GM23338 (cell line): ENCODE data around the gene PTPRC. TPM values are rescaled to one million over a fixed set of nuclear protein-coding genes. Genes with fewer than 3 reads are reported as not detected.

Source experiments
- ATAC-seq: fragments of 200-7000 bp; cut with Tn5 transposase; 3 replicates; pipeline ENCODE4 v1.9.1; 2020
- DNase-seq: peaks from one replicate; pipeline ENCODE4 v3.0.0-alpha.2; 2015; ENCODE audit warnings: low spot score
- H2AFZ ChIP-seq: fragments of 200-600 bp; sonication (generic); 2 replicates; pipeline ENCODE4 v1.8.0; 2016; ENCODE audit warnings: antibody characterized with exemption, mild to moderate bottlenecking, moderate library complexity
- H3F3A ChIP-seq: fragments of 200-600 bp; sonication (generic); replicated peaks from 2 replicates; pipeline ENCODE4 v1.8.0; 2017; ENCODE audit warnings: antibody characterized with exemption, mixed run types, low read depth
- H3K27ac ChIP-seq: fragments of 200-600 bp; sonication (generic); 2 replicates; pipeline ENCODE4 v1.6.1; 2016; ENCODE audit warnings: low read depth
- H3K27me3 ChIP-seq: fragments of 200-600 bp; sonication (generic); 2 replicates; pipeline ENCODE4 v1.8.0; 2016; ENCODE audit warnings: mild to moderate bottlenecking, mixed run types, moderate library complexity; ENCODE audit not compliant: insufficient read depth
- H3K36me3 ChIP-seq: fragments of 200-600 bp; sonication (generic); 2 replicates; pipeline ENCODE4 v1.8.0; 2016; ENCODE audit warnings: mild to moderate bottlenecking; ENCODE audit not compliant: insufficient read depth
- H3K4me1 ChIP-seq: fragments of 200-600 bp; sonication (generic); 2 replicates; pipeline ENCODE4 v1.8.0; 2016; ENCODE audit warnings: mild to moderate bottlenecking, moderate library complexity; ENCODE audit not compliant: insufficient read depth
- H3K4me2 ChIP-seq: fragments of 200-600 bp; sonication (generic); 2 replicates; pipeline ENCODE4 v1.7.1; 2017; ENCODE audit warnings: mixed run types
- H3K4me3 ChIP-seq: fragments of 200-600 bp; sonication (generic); 2 replicates; pipeline ENCODE4 v1.6.1; 2016; ENCODE audit warnings: mixed run types
- H3K79me2 ChIP-seq: fragments of 200-600 bp; sonication (generic); replicated peaks from 2 replicates; pipeline ENCODE4 v1.8.0; 2017; ENCODE audit warnings: mild to moderate bottlenecking; ENCODE audit not compliant: insufficient read depth
- H3K9me2 ChIP-seq: fragments of 200-600 bp; sonication (generic); 2 replicates; pipeline ENCODE4 v1.8.0; 2017; ENCODE audit not compliant: insufficient read depth
- H4K20me1 ChIP-seq: fragments of 200-600 bp; sonication (generic); replicated peaks from 2 replicates; pipeline ENCODE4 v1.8.0; 2017; ENCODE audit warnings: mild to moderate bottlenecking; ENCODE audit not compliant: insufficient read depth
- H3K27ac Mint-ChIP-seq: 2 replicates; pipeline ENCODE4 v1.8.0; 2020; ENCODE audit warnings: inconsistent platforms, mild to moderate bottlenecking, moderate library complexity, mixed read lengths
- H3K27me3 Mint-ChIP-seq: 3 replicates; pipeline ENCODE4 v1.8.0; 2022; ENCODE audit warnings: low read depth, mild to moderate bottlenecking, moderate library complexity, mixed read lengths, inconsistent platforms; ENCODE audit not compliant: insufficient read depth, poor library complexity
- H3K36me3 Mint-ChIP-seq: 3 replicates; pipeline ENCODE4 v1.8.0; 2021; ENCODE audit warnings: low read depth, mild to moderate bottlenecking, inconsistent platforms, moderate library complexity, mixed read lengths
- H3K4me1 Mint-ChIP-seq: 3 replicates; pipeline ENCODE4 v1.8.0; 2020; ENCODE audit warnings: mild to moderate bottlenecking, inconsistent platforms, mixed read lengths
- H3K4me3 Mint-ChIP-seq: 3 replicates; pipeline ENCODE4 v1.8.0; 2021; ENCODE audit warnings: moderate library complexity, mild to moderate bottlenecking, inconsistent platforms, mixed read lengths
- H3K9me3 Mint-ChIP-seq: 3 replicates; pipeline ENCODE4 v1.8.0; 2020; ENCODE audit warnings: moderate library complexity, mild to moderate bottlenecking, inconsistent platforms, mixed read lengths
- CREB1 ChIP-seq: fragments of 250-450 bp; sonication (Bioruptor Pico); IDR thresholded peaks from 2 replicates; pipeline ENCODE4 v1.5.0; 2020; ENCODE audit warnings: low read depth, mild to moderate bottlenecking, moderate library complexity
- JUNB ChIP-seq: IDR thresholded peaks from one replicate; pipeline ENCODE4 v1.6.1; 2016; ENCODE audit warnings: antibody characterized with exemption; ENCODE audit not compliant: unreplicated experiment
- NANOG ChIP-seq: IDR thresholded peaks from 2 replicates; pipeline ENCODE4 v1.6.1; 2016; ENCODE audit warnings: antibody characterized with exemption, borderline replicate concordance
- POLR2AphosphoS5 ChIP-seq: IDR thresholded peaks from 2 replicates; pipeline ENCODE4 v1.6.1; 2016; ENCODE audit warnings: antibody characterized with exemption, low read depth
- STAT1 ChIP-seq: IDR thresholded peaks from one replicate; pipeline ENCODE4 v1.6.1; 2016; ENCODE audit warnings: antibody characterized with exemption; ENCODE audit not compliant: unreplicated experiment
- ZNF114 ChIP-seq: fragments of 250-450 bp; sonication (Bioruptor Pico); IDR thresholded peaks from 2 replicates; pipeline ENCODE4 v1.5.0; 2020; ENCODE audit warnings: mild to moderate bottlenecking, moderate library complexity
- polyA plus RNA-seq: library from polyadenylated mRNA; unstranded; fragments of >200 nt; fragmentation: Nextera tagmentation; extraction: Ambion mirVana; gene quantifications from 2 replicates; pipeline ENCODE4 v1.2.1, GENCODE V29; 2016
- total RNA-seq: library from RNA; depleted of rRNA; stranded (reverse); fragments of >200 nt; shearing (Covaris generic); gene quantifications from 2 replicates; pipeline ENCODE4 v1.2.3, GENCODE V29; 2014
- TF ChIP-seq, protein P1 (sequence below): IDR thresholded peaks from 2 replicates; pipeline ENCODE4 v1.6.1; 2016; ENCODE audit warnings: antibody characterized with exemption
- TF ChIP-seq, protein P2 (sequence below), 2 experiments: fragments of 200-600 bp in 1 of 2; sonication (generic) in 1 of 2; conservative IDR thresholded peaks; 2 replicates each; pipeline versions ENCODE4 v1.5.1 to v1.6.1; 2016 to 2017; ENCODE audit warnings: antibody characterized with exemption in 2 of 2, low read depth in 2 of 2, mild to moderate bottlenecking in 2 of 2, moderate library complexity in 1 of 2
- TF ChIP-seq, protein P3 (sequence below): fragments of 250-450 bp; sonication (Bioruptor Pico); IDR thresholded peaks from 2 replicates; pipeline ENCODE4 v1.5.0; 2020; ENCODE audit warnings: mild to moderate bottlenecking, moderate library complexity

PTPRC gene
- total and polyA plus RNA-seq, 2 experiments from 2014 or later: 0.10 to 0.52 TPM

DNA sequence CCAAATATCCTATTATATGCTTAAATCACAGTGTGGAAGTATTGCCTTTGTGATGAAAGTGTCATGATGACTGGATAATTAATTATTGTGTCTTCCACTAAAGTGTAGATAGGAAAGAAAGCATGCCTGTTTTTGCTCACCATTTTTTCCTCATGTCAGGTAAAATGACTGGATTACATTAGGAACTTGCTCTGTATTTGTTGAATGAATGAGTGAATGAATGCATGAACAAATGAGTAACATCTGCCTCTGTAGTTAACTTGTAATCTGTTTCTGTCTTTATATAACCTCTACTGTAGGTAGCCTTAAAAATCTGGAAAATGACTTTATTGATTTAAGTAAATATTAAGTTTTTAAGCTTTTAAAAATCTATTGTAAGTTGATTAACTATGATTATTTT, 2.9 kb upstream of the PTPRC start:
- TF ChIP-seq NANOG (no peak), STAT1 (no peak)
- H3K27ac Mint-ChIP-seq: no peak overlapping the region

DNA sequence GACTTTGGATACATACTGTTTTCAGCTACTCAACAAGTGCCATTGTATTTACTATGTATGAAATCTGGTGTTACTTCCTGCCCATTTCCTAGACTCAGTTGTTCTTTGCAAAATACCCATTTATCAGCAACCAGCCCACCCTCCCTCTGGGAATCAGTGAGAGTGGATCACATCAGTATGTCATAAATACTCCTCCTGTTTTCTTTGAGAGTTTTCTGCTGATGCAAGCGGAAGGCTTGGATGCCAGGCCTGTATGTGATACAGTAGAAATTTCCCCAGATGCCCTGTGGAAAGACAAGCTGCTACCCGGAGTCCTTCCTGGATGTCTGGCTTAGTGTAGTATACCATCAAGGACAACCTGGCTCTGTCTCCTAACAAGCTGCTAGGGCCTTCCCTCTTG, 2.4 kb upstream of the PTPRC start:
- Mint-ChIP-seq H3K27ac (no peak overlapping the region), H3K4me3 (no peak overlapping the region), H3K9me3 (no peaks in the 10 kb centered on the region), H3K4me1 (no peaks in the 10 kb centered on the region), H3K27me3 (no peaks in the 10 kb centered on the region), H3K36me3 (no peaks in the 10 kb centered on the region)
- Histone ChIP-seq H3K36me3 (no peaks in the 10 kb centered on the region), H3K4me3 (no peak overlapping the region), H4K20me1 (no peaks in the 10 kb centered on the region), H2AFZ (no peak overlapping the region), H3K9me2 (no peaks in the 10 kb centered on the region), H3K27ac (no peak overlapping the region), H3K27me3 (no peaks in the 10 kb centered on the region), H3K79me2 (no peaks in the 10 kb centered on the region), H3F3A (no peaks in the 10 kb centered on the region), H3K4me2 (no peak overlapping the region), H3K4me1 (no peaks in the 10 kb centered on the region)
- DNase-seq (no peak), ATAC-seq (no peak)
- TF ChIP-seq, protein P1, sequence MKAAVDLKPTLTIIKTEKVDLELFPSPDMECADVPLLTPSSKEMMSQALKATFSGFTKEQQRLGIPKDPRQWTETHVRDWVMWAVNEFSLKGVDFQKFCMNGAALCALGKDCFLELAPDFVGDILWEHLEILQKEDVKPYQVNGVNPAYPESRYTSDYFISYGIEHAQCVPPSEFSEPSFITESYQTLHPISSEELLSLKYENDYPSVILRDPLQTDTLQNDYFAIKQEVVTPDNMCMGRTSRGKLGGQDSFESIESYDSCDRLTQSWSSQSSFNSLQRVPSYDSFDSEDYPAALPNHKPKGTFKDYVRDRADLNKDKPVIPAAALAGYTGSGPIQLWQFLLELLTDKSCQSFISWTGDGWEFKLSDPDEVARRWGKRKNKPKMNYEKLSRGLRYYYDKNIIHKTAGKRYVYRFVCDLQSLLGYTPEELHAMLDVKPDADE: no peak
- TF ChIP-seq, protein P2, sequence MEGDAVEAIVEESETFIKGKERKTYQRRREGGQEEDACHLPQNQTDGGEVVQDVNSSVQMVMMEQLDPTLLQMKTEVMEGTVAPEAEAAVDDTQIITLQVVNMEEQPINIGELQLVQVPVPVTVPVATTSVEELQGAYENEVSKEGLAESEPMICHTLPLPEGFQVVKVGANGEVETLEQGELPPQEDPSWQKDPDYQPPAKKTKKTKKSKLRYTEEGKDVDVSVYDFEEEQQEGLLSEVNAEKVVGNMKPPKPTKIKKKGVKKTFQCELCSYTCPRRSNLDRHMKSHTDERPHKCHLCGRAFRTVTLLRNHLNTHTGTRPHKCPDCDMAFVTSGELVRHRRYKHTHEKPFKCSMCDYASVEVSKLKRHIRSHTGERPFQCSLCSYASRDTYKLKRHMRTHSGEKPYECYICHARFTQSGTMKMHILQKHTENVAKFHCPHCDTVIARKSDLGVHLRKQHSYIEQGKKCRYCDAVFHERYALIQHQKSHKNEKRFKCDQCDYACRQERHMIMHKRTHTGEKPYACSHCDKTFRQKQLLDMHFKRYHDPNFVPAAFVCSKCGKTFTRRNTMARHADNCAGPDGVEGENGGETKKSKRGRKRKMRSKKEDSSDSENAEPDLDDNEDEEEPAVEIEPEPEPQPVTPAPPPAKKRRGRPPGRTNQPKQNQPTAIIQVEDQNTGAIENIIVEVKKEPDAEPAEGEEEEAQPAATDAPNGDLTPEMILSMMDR (conservative IDR thresholded peaks at IDR 0.05; ENCODE audit: low read depth in 2 of 2): no peak
- no peak for TF ChIP-seq ZNF114 (CRISPR knock-in tag)
- no peak for TF ChIP-seq STAT1
- no peak for TF ChIP-seq NANOG
- TF ChIP-seq JUNB: no peak

More for the DNA sequence above, 2.9 kb upstream of the PTPRC start:
- H2AFZ ChIP-seq: no peak overlapping the region
- ATAC-seq (no peak), DNase-seq (no peak)
- no peaks in the 10 kb centered on the region for H3K79me2 ChIP-seq
- no peaks in the 10 kb centered on the region for H3K4me1 ChIP-seq
- H3K36me3 Mint-ChIP-seq: no peaks in the 10 kb centered on the region
- H3F3A ChIP-seq: no peaks in the 10 kb centered on the region
- no peaks in the 10 kb centered on the region for H3K27me3 ChIP-seq
- no peak overlapping the region for H3K4me3 Mint-ChIP-seq
- H3K9me2 ChIP-seq: no peaks in the 10 kb centered on the region
- H3K27me3 Mint-ChIP-seq: no peaks in the 10 kb centered on the region
- H3K4me1 Mint-ChIP-seq: no peaks in the 10 kb centered on the region
- no peak overlapping the region for H3K27ac ChIP-seq
- no peaks in the 10 kb centered on the region for H4K20me1 ChIP-seq
- H3K4me2 ChIP-seq: no peak overlapping the region
- H3K4me3 ChIP-seq: no peak overlapping the region
- no peaks in the 10 kb centered on the region for H3K36me3 ChIP-seq
- no peaks in the 10 kb centered on the region for H3K9me3 Mint-ChIP-seq

DNA sequence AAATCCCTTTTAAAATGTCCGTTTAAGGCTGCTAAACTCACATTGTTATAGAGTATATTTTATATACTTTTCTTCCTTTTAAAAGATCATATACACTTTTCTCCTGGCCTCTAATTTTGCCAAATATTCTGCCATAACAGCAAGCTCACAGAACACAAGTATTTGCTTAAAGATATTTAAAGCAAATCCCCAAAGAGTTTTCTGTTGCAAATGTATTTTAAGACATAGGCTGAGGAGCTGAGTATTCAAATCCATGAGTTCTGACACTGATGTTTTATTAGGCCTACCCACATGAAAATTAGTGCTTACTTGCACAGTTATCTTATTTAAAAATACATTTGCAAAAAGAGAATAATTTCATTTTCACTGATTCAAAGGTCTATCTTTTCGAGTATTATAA, 1.7 kb upstream of the PTPRC start:
- H3K9me2 ChIP-seq: no peaks in the 10 kb centered on the region
- H3F3A ChIP-seq: no peaks in the 10 kb centered on the region
- no peaks in the 10 kb centered on the region for H3K79me2 ChIP-seq
- H4K20me1 ChIP-seq: no peaks in the 10 kb centered on the region
- H2AFZ ChIP-seq: no peak overlapping the region
- Mint-ChIP-seq H3K4me1 (no peaks in the 10 kb centered on the region), H3K27me3 (no peaks in the 10 kb centered on the region), H3K9me3 (no peaks in the 10 kb centered on the region), H3K4me3 (no peak overlapping the region), H3K27ac (no peak overlapping the region), H3K36me3 (no peaks in the 10 kb centered on the region)
- ATAC-seq (no peak), DNase-seq (no peak)
- no peaks in the 10 kb centered on the region for H3K4me1 ChIP-seq
- no peaks in the 10 kb centered on the region for H3K27me3 ChIP-seq
- no peak overlapping the region for H3K27ac ChIP-seq
- no peak overlapping the region for H3K4me2 ChIP-seq
- no peaks in the 10 kb centered on the region for H3K36me3 ChIP-seq
- no peak overlapping the region for H3K4me3 ChIP-seq
- TF ChIP-seq POLR2AphosphoS5: no peak
- TF ChIP-seq, protein P3, sequence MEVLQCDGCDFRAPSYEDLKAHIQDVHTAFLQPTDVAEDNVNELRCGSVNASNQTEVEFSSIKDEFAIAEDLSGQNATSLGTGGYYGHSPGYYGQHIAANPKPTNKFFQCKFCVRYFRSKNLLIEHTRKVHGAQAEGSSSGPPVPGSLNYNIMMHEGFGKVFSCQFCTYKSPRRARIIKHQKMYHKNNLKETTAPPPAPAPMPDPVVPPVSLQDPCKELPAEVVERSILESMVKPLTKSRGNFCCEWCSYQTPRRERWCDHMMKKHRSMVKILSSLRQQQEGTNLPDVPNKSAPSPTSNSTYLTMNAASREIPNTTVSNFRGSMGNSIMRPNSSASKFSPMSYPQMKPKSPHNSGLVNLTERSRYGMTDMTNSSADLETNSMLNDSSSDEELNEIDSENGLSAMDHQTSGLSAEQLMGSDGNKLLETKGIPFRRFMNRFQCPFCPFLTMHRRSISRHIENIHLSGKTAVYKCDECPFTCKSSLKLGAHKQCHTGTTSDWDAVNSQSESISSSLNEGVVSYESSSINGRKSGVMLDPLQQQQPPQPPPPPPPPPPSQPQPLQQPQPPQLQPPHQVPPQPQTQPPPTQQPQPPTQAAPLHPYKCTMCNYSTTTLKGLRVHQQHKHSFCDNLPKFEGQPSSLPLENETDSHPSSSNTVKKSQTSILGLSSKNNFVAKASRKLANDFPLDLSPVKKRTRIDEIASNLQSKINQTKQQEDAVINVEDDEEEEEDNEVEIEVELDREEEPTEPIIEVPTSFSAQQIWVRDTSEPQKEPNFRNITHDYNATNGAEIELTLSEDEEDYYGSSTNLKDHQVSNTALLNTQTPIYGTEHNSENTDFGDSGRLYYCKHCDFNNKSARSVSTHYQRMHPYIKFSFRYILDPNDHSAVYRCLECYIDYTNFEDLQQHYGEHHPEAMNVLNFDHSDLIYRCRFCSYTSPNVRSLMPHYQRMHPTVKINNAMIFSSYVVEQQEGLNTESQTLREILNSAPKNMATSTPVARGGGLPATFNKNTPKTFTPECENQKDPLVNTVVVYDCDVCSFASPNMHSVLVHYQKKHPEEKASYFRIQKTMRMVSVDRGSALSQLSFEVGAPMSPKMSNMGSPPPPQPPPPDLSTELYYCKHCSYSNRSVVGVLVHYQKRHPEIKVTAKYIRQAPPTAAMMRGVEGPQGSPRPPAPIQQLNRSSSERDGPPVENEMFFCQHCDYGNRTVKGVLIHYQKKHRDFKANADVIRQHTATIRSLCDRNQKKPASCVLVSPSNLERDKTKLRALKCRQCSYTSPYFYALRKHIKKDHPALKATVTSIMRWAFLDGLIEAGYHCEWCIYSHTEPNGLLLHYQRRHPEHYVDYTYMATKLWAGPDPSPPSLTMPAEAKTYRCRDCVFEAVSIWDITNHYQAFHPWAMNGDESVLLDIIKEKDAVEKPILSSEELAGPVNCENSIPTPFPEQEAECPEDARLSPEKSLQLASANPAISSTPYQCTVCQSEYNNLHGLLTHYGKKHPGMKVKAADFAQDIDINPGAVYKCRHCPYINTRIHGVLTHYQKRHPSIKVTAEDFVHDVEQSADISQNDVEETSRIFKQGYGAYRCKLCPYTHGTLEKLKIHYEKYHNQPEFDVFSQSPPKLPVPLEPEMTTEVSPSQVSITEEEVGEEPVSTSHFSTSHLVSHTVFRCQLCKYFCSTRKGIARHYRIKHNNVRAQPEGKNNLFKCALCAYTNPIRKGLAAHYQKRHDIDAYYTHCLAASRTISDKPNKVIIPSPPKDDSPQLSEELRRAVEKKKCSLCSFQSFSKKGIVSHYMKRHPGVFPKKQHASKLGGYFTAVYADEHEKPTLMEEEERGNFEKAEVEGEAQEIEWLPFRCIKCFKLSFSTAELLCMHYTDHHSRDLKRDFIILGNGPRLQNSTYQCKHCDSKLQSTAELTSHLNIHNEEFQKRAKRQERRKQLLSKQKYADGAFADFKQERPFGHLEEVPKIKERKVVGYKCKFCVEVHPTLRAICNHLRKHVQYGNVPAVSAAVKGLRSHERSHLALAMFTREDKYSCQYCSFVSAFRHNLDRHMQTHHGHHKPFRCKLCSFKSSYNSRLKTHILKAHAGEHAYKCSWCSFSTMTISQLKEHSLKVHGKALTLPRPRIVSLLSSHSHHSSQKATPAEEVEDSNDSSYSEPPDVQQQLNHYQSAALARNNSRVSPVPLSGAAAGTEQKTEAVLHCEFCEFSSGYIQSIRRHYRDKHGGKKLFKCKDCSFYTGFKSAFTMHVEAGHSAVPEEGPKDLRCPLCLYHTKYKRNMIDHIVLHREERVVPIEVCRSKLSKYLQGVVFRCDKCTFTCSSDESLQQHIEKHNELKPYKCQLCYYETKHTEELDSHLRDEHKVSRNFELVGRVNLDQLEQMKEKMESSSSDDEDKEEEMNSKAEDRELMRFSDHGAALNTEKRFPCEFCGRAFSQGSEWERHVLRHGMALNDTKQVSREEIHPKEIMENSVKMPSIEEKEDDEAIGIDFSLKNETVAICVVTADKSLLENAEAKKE (CRISPR knock-in tag): no peak
- TF ChIP-seq CREB1 (CRISPR knock-in tag): no peak
- no peak for TF ChIP-seq NANOG
